A673 (cell line): ENCODE results near the gene AJUBA. TPM values are rescaled to one million over a fixed set of nuclear protein-coding genes. Genes with fewer than 3 reads are reported as not detected.

Source experiments
- Bru-seq: library from RNA; stranded (reverse); fragments of 400-500 nt; gene quantifications from one replicate; lab custom pipeline; 2021; lab: Mats Ljungman, UMichigan
- BruChase-seq, 2 experiments: library from RNA; stranded (reverse); fragments of 400-500 nt; gene quantifications; one replicate each; lab custom pipeline; 2021; lab: Mats Ljungman, UMichigan
- BruUV-seq: library from RNA; stranded (reverse); fragments of 400-500 nt; replicated peaks from 2 replicates; lab custom pipeline; 2021; lab: Mats Ljungman, UMichigan
- CTCF ChIA-PET: fragments of 300-600 bp; sonication (Branson Sonifier 250); formaldehyde crosslinking; loops from one replicate; lab custom pipeline; 2022; ENCODE audit warnings: antibody characterized with exemption; lab: Charles Lee
- POLR2A ChIA-PET: fragments of 300-600 bp; sonication (Branson Sonifier 250); formaldehyde crosslinking; loops from one replicate; lab custom pipeline; 2022; ENCODE audit warnings: antibody characterized with exemption; ENCODE audit not compliant: low non-redundant PET; lab: Charles Lee
- DNase-seq: peaks from one replicate; pipeline ENCODE4 v3.0.0-alpha.2; 2015; ENCODE audit warnings: low spot score
- H3K27ac ChIP-seq: fragments of 200-600 bp; sonication (generic); 2 replicates; pipeline ENCODE4 v1.5.1; 2016; ENCODE audit warnings: mixed run types, low read depth, mild to moderate bottlenecking, mixed read lengths, antibody characterized with exemption, low read length; ENCODE audit not compliant: poor library complexity, severe bottlenecking
- H3K27me3 ChIP-seq: fragments of 200-600 bp; sonication (generic); replicated peaks from 2 replicates; pipeline ENCODE4 v1.6.1; 2017; ENCODE audit warnings: mixed run types, low read depth, mild to moderate bottlenecking, mixed read lengths, antibody characterized with exemption, low read length; ENCODE audit not compliant: insufficient read depth, poor library complexity
- H3K36me3 ChIP-seq: fragments of 200-600 bp; sonication (generic); 2 replicates; pipeline ENCODE4 v1.6.1; 2016; ENCODE audit warnings: mixed run types, mild to moderate bottlenecking, mixed read lengths, antibody characterized with exemption, low read length; ENCODE audit not compliant: insufficient read depth, poor library complexity, severe bottlenecking
- H3K4me1 ChIP-seq: fragments of 200-600 bp; sonication (generic); 2 replicates; pipeline ENCODE4 v1.6.1; 2017; ENCODE audit warnings: mixed run types, mild to moderate bottlenecking, mixed read lengths, antibody characterized with exemption, low read length; ENCODE audit not compliant: insufficient read depth, poor library complexity, severe bottlenecking
- H3K4me3 ChIP-seq: fragments of 200-600 bp; sonication (generic); 2 replicates; pipeline ENCODE4 v1.5.1; 2016; ENCODE audit warnings: low read depth, mixed run types, mild to moderate bottlenecking, mixed read lengths, low read length; ENCODE audit not compliant: poor library complexity, severe bottlenecking
- H3K9me3 ChIP-seq: fragments of 200-600 bp; sonication (generic); 2 replicates; pipeline ENCODE4 v1.6.1; 2016; ENCODE audit warnings: mixed run types, low read depth, mild to moderate bottlenecking, mixed read lengths, antibody characterized with exemption, low read length; ENCODE audit not compliant: poor library complexity, severe bottlenecking
- EZH2 ChIP-seq: fragments of 200-600 bp; sonication (generic); IDR thresholded peaks from 2 replicates; pipeline ENCODE4 v1.6.1; 2017; ENCODE audit warnings: borderline replicate concordance, low read depth, mild to moderate bottlenecking, mixed read lengths, antibody characterized with exemption, low read length; ENCODE audit not compliant: poor library complexity, severe bottlenecking
- intact Hi-C: fragments of 100-400 bp; cut with micrococcal nuclease; formaldehyde crosslinking; loops from one replicate; pipeline ENCODE4 v1.10.0; 2022; ENCODE audit not compliant: unreplicated experiment
- long read RNA-seq: library from polyadenylated mRNA; stranded (forward); transcript quantifications from one replicate; pipeline ENCODE4 v2.0.0, GENCODE V29; 2022
- total RNA-seq: library from RNA; stranded (reverse); gene quantifications from 2 replicates; pipeline ENCODE4 v1.2.3, GENCODE V29; 2021
- TF ChIP-seq, protein P1 (sequence below): fragments of 300-800, 200-600 bp; sonication (generic); conservative IDR thresholded peaks from 2 replicates; pipeline ENCODE4 v1.5.1; 2017; ENCODE audit warnings: low read depth, mild to moderate bottlenecking, antibody characterized with exemption, low read length, moderate library complexity, mixed read lengths

The AJUBA gene
- total RNA-seq (37.6 and 43.6 TPM in 2 replicates), Bru-seq, nascent RNA (percentile 74 among the genes with signal in this experiment), BruChase-seq, experiment 1, labeled RNA remaining after a 2-hour chase (percentile 95 among the genes with signal in this experiment), BruChase-seq, experiment 2, labeled RNA remaining after a 6-hour chase (percentile 93 among the genes with signal in this experiment)
- long read RNA-seq, full-length matches to known transcripts: 72 of 84 reads
- long read RNA-seq, partial matches to known transcripts: 6 of 84 reads
- long read RNA-seq, other reads (novel, unspliced or antisense): 6 of 84 reads

DNA sequence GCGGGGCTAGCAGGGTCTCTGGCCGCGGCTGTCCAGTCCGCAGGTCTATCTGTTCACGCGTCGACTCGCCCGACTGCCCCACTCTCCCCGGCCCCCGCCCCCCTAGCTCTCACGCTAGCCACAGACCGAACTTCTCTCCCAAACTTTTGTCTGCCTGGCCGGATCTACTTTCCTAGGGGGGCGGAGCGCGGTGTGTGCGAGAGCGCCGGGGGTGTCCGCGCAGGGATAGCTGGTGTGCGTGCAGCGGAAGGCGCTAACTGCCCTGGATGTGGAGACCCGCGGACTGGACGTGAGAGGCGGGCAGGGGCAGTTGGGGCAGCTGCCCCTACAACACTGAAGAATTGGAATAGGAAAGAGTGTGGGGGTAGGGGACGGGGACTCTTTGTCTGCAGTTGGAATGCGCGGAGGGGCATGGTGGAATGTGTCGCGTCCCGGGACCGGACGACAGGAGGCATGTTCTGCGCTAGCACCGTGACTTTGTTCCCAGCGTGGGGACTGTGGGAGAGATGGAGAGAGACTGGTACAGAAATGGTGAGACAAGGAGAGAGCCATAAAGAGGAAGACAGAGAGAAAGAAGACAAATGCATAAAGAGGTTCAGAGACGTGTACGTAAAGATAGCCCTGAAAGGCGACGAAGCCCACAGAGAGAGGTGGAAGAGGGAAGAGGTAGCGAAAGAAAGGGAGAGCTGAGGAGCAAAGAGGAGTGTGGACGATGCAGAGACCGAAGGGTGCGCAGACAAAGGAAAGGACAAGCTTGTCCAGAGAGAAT is at the start of gene AJUBA:
Gene AJUBA (minus strand): TSS at position 75 of the 769 bp plus-strand sequence. CDS start 285 bp downstream, outside the sequence.
- peak; percentile 98 for DNase-seq
- Histone ChIP-seq H3K9me3 (no peaks in the 10 kb centered on the region), H3K36me3 (peaks cover 8% of the 10 kb centered on the region), H3K27me3 (no peaks in the 10 kb centered on the region), H3K4me1 (peaks cover 25% of the 10 kb centered on the region), H3K27ac (peak within 1 kb of the TSS; percentile 86), H3K4me3 (peak within 1 kb of the TSS; percentile 86)
- CTCF ChIA-PET: interaction anchor here (0.6 to 1.5 kb wide), 12 partner anchors 9 to 160 kb away, joined by 3 to 8 read pairs (median 4); no protein-coding TSS in a partner anchor
- intact Hi-C loops: loop anchor here (1.0 to 5.0 kb wide), 6 partner anchors 23 to 675 kb away; partner anchors contain the start of gene PRMT5
- TF ChIP-seq EZH2: no peak
- TF ChIP-seq, protein P1, sequence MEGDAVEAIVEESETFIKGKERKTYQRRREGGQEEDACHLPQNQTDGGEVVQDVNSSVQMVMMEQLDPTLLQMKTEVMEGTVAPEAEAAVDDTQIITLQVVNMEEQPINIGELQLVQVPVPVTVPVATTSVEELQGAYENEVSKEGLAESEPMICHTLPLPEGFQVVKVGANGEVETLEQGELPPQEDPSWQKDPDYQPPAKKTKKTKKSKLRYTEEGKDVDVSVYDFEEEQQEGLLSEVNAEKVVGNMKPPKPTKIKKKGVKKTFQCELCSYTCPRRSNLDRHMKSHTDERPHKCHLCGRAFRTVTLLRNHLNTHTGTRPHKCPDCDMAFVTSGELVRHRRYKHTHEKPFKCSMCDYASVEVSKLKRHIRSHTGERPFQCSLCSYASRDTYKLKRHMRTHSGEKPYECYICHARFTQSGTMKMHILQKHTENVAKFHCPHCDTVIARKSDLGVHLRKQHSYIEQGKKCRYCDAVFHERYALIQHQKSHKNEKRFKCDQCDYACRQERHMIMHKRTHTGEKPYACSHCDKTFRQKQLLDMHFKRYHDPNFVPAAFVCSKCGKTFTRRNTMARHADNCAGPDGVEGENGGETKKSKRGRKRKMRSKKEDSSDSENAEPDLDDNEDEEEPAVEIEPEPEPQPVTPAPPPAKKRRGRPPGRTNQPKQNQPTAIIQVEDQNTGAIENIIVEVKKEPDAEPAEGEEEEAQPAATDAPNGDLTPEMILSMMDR: no peak
- BruUV-seq: no TSS peak
- POLR2A ChIA-PET: interaction anchor here (0.5 to 0.9 kb wide), 3 partner anchors 9 to 76 kb away, joined by 3 to 13 read pairs (median 4); no protein-coding TSS in a partner anchor

DNA sequence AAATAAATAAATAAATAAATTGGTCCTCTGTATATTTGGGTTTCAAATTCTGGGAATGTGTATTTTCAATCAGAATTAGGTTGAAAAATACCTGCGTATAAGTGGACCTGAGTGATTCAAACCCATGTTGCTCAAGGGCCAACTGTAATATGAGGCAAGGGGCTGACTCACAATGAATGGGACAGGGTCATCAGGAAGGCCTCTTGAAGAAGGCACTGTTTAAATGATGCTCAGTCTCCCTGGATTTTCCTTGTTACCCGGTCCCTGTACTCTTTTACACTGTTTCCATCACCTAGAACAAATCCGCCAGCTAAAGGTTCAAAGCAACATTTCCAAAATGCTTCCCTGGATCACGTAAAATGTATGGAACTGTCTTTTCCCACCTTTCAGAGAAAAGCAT is 48.6 kb upstream of the AJUBA start:
- peaks cover 64% of the 10 kb centered on the region for H3K36me3 ChIP-seq
- H3K27me3 ChIP-seq: no peaks in the 10 kb centered on the region
- no peak overlapping the region for H3K4me3 ChIP-seq
- peaks cover 44% of the 10 kb centered on the region for H3K4me1 ChIP-seq
- intact Hi-C loops: no loop called here
- ChIA-PET POLR2A (no interaction called here), CTCF (no interaction called here)
- H3K27ac ChIP-seq: peak overlapping the region; percentile 20
- DNase-seq: no peak
- TF ChIP-seq, protein P1: no peak
- no peak for TF ChIP-seq EZH2
- no peaks in the 10 kb centered on the region for H3K9me3 ChIP-seq
- BruUV-seq: TSS peak; percentile 15

DNA sequence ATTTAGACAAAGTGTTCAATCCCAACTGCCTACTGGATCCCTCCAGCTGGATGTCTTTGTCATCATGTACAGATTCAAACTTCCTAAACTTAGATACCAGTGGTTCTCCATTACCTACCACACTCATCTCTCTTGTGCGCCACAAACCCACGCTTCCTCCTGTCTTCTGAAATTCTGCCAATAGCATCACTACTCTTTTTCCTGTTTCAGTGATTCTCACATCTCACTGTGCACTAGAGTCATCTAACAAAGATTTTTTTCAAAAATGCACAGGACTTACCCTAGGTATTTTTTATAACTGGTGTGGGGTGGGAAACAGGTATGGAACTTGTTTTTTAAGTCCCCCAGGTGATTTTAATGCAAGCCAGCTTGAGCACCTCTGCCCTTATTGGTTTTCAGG is 46.4 kb upstream of the AJUBA start:
- ChIA-PET CTCF (no interaction called here), POLR2A (interaction anchor here (0.7 kb wide), 1 partner anchor 14 kb away, joined by 3 read pairs; no protein-coding TSS in a partner anchor)
- no peak for DNase-seq
- Histone ChIP-seq H3K4me1 (peaks cover 55% of the 10 kb centered on the region), H3K4me3 (no peak overlapping the region), H3K9me3 (no peaks in the 10 kb centered on the region), H3K27me3 (no peaks in the 10 kb centered on the region), H3K27ac (peak overlapping the region; percentile 45), H3K36me3 (peaks cover 66% of the 10 kb centered on the region)
- TF ChIP-seq EZH2: no peak
- TF ChIP-seq, protein P1: no peak
- no TSS peak for BruUV-seq
- intact Hi-C loops: no loop called here
